ENCODE data around the gene PRPSAP1. TPM values are rescaled to one million over a fixed set of nuclear protein-coding genes. Genes with fewer than 3 reads are reported as not detected.

Gene PRPSAP1
- total RNA-seq, 2 donors from 2014 or later: 61.7 to 70.3 TPM

- no peak for ATAC-seq
Measured at GRCh38 chr17:76263896-76264295, 89.8 kb downstream of the PRPSAP1 start.

GRCh38 chr17:76262732-76263344, 90.9 kb downstream of the PRPSAP1 start:
- intact Hi-C loops (cut with DNase I, micrococcal nuclease): no loop called here
- ATAC-seq (peak; percentile 54), DNase-seq (peak; percentile 81 to 86)

More at GRCh38 chr17:76263896-76264295, 89.8 kb downstream of the PRPSAP1 start:
- no peak for DNase-seq
- intact Hi-C loops (cut with DNase I, micrococcal nuclease): no loop called here

GRCh38 chr17:76261421-76262215, 92.1 kb downstream of the PRPSAP1 start:
- DNase-seq (peak in 1 of 2 donors; percentile 29), ATAC-seq (no peak)
- intact Hi-C loops (cut with DNase I, micrococcal nuclease): no loop called here

- DNase-seq: no peak
- no peak for ATAC-seq
- intact Hi-C loops (cut with DNase I, micrococcal nuclease): no loop called here
Measured at GRCh38 chr17:76260669-76261068, 93.0 kb downstream of the PRPSAP1 start.

- intact Hi-C loops (cut with DNase I, micrococcal nuclease): no loop called here
- DNase-seq: no peak
- no peak for ATAC-seq
Measured at GRCh38 chr17:76260220-76260619, 93.5 kb downstream of the PRPSAP1 start.

Other genes starting within 250 kb of the PRPSAP1 start
- 1 to 10 TPM; 1.6 to 2.8 TPM for gene FOXJ1, start 212.7 kb downstream of the PRPSAP1 start, total RNA-seq
- 10 to 100 TPM; 23.6 to 89.3 TPM for gene RNF157, start 113.4 kb downstream of the PRPSAP1 start, total RNA-seq
- gene UBALD2, start 88.6 kb downstream of the PRPSAP1 start, total RNA-seq: 100 to 1,000 TPM in 1 of 2 donors, 10 to 100 TPM in 1; 75.6 to 113 TPM
- 1 to 10 TPM; 1.9 to 2.3 TPM for gene QRICH2, start 45.6 kb downstream of the PRPSAP1 start, total RNA-seq
- gene SPHK1, start 30.7 kb upstream of the PRPSAP1 start, total RNA-seq: 1 to 10 TPM; 2.9 to 4.2 TPM
- gene UBE2O, start 99.2 kb upstream of the PRPSAP1 start, total RNA-seq: 10 to 100 TPM; 15.9 to 18.2 TPM
- gene AANAT, start 113.7 kb upstream of the PRPSAP1 start, total RNA-seq: not detected
- 10 to 100 TPM; 11.6 to 12.8 TPM for gene RHBDF2, start 147.5 kb upstream of the PRPSAP1 start, total RNA-seq
- 10 to 100 TPM in 1 of 2 donors, 1 to 10 TPM in 1; 9.0 to 12.2 TPM for gene CYGB, start 183.8 kb upstream of the PRPSAP1 start, total RNA-seq
- 1 to 10 TPM in 1 of 2 donors, under 1 TPM in 1; 0.92 to 2.3 TPM for gene PRCD, start 186.1 kb upstream of the PRPSAP1 start, total RNA-seq
- 1 to 10 TPM; 3.9 to 4.5 TPM for gene ST6GALNAC2, start 231.9 kb upstream of the PRPSAP1 start, total RNA-seq

All from left colon (tissue), 2 donors.